ENCODE measurements around the gene LNPK.
A peak's percentile ranks its signal among the peaks of the same experiment; 100 is the strongest.
"Not testable (repeated sequence)": the region's sequence is repeated elsewhere in the genome, so short reads cannot be mapped to it uniquely, and the experiment has no call there.

LNPK gene, protein sequence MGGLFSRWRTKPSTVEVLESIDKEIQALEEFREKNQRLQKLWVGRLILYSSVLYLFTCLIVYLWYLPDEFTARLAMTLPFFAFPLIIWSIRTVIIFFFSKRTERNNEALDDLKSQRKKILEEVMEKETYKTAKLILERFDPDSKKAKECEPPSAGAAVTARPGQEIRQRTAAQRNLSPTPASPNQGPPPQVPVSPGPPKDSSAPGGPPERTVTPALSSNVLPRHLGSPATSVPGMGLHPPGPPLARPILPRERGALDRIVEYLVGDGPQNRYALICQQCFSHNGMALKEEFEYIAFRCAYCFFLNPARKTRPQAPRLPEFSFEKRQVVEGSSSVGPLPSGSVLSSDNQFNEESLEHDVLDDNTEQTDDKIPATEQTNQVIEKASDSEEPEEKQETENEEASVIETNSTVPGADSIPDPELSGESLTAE

DNA sequence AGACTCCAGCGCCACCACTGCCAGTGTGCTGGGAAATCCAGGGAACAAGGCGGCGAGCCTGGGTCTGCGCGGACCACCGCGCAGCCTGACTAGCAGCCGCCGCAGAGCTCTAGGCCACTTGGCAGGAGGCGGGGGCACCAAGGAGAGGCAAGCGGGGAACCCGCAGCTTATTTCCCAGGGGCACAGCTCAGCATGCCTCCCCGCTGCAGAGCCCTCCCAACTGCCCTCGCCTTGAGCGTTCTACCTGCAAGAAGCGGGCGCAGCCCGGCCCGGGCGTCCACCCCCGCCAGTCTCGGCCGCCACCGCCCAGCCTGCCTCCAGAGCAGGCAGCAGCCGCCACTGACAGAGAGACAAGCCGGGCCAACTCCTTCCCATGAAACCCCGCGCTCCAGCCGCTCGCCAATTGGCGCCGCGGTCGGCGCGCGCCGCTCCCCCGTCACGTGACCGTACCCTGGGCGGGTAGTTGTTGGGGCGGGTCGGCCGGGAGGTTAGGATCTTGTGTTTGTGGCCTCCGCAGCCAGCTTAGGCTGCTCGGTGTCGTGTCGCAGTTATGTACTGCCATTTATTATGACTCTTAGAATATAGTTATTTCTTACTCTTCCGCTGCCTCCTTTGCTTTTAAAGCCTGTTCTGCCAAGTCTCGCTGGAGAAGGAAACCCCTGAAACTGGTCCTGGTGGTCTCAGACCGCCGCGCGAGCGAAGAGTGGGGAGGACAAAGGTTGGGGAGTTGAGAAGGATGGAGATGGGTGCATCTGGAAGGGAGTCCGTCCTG is at the start of gene LNPK:
LNPK (minus strand) TSS at position 352 of the 772 bp plus-strand sequence. CDS start 6,683 bp downstream, outside the sequence.
- DNase-seq = peak; percentile 65 to 92

DNA sequence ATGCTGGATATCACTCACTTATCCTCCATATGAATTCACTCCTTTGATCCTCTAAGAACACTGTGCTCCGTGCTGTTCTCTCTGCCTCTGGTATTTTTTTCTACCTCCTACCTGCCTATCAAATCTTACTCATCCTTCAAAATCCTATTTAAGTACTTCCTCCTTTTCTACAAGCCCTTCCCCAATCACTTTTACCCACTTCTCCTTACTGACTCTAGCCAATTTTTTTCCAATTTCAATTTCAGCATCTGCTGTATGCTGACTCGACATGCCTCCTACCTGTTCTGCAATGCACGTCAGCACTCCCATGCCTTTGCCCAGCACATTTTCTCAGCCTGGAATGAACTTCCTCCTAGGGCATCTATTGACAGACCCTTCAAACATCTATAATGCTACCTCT is 37.3 kb upstream of the LNPK start:
- DNase-seq = no peak

DNA sequence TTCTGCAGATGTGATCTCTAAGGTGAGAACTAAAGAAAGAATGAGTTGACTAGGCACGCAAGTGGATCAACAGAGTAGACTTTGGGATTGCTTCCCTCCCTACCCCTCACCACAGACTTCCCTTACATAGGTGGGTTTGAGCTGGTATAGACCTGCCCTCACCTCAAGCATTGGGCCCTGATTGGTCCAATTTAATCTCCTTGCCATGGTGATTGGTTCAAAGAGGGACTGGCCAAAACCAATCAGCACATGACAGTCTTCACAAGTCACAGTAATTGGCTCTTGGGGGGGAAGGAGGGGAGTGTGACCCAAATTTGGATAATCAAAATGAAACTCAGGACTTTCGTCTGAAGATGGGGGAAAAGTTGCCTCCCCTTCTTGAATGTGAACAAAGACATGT is 36.6 kb upstream of the LNPK start:
- no peak for DNase-seq

DNA sequence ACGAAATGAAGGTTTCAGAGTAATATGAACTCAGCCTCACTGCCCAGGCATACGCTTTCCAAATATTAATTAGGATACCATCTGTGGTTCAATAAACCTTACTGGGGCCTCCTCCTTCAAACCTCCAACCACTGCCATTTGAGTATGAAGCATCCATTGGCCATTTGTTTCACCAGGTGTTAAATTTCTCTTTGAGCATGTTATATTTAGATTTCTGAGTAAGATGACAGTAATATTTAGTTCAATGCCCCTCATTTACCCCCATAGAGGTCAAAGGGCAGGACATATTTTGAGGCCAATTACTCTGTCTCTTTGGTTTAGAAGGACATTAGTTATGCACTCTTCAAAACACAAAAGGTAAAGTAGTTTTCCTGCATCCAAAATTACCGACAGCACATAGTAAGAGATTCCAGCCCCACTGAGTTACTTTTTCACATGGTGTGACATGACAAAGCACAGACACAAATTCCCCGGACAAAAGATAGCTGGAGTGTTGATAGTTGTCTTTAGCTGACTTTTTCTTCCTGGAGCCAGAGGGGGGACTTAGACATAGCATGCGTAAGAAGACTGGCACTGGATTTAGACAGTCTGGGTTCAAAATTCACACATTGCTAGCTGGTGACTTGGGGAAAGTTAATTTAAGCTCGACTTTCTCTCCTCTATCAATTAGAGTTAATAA is 33.1 kb upstream of the LNPK start:
- DNase-seq = no peak

DNA sequence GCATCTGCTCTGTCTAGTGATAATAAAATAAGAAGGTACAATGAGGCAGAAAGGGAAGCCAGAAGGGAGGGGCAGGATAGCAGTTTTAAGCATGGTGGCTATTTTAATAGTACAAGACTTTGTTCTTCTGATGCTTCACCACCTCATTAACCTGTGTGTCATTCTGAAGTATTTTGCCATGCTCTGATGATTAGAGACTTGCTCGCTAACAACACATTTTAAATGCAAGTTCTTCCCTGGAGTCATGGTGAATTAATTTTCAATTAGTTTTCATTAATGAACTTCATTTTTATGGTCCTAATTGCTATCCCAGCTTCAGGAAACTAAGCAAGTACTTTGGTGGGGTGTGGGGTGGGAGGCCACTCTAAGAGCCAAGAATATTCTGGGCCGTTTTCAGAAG is 25.7 kb upstream of the LNPK start:
- no peak for DNase-seq

DNA sequence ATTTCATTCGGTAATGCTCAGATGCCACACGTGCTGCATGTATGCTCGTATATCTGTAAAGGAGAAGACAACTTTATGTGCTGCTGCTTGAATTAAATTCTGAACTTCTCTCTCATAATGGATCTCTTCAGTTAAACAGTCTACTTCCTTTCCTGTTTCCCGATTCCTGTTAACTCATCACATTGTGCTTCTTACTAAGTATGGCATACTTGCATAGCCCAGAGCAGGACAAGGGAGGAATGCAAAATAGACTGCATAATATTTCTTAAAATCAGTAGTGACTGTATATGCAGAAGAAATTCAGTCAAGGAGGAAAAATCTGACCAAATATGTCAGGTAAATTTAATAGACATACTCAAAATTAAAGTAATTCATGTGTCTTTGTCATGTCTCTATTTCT is 23.9 kb upstream of the LNPK start:
- no peak for DNase-seq

DNA sequence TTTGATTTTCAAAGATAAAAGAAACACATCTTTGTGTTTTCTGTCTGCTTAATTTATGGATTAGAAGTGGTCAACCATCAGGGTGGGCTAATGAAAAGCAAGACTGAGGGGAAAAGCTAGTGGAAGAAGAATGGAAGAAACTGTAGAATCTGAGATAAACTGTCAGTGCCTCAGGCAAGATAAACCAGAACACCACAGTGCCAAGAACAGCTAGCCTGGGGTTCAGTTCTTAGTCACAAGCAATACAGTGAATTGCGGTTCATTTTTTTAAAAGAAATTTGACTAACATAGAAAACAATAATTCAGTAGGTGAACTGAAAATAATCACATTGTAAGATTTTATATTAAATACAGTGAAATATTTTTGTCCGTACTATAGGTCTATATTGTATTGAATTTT is 22.0 kb upstream of the LNPK start:
- no peak for DNase-seq

DNA sequence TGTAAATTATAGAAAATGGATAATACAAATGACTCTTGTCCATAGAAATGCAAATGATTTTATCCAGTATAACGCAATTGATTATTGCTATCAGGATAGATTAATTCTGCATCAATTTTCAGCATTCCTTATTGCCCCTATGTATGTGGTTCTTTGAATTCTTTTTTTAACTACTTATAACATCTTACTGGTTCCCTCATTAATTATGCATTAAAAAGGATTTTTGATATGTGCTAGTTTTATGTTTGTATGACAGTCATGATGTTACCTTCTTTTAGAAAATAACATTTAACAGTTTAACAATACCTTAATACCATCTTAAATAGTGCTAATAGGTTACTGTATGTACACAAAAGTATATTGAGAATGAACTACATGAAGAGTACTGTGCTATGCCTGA is 20.0 kb upstream of the LNPK start:
- DNase-seq = no peak

DNA sequence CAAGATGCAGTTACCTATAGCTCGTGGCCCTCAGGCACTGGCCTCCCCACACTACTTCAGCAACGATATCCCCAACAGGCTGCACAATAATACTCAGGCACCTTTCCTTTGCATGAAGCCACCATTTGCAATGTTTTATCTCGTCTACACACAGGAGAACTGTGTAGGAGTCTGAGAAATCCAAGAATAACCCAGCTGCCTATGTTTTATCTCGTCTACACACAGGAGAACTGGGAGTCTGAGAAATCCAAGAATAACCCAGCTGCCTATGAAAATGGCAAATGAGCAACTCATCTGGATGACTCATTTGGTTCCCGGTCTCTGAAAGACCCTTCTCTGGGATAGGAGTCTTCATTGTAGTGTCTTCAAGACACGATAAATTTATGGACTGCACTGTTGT is 18.3 kb upstream of the LNPK start:
- no peak for DNase-seq

DNA sequence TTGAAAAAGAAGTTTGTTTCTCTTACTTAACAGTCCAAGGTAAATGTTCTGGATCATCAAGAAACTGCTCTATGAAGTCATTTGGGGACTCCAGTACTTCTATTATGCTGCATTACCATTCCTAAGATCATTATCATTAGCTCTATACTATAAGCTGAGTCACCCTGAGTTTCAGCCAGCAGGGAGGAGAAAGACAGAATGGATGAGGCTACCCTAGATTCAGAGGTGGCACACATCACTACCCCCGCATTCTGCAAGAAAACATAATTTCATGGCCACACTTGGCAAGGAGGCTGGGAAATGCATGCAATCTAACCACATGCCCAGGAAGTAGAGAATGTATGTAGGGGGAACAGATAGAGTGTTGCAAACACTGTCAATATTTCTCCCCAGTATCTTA is 16.6 kb upstream of the LNPK start:
- no peak for DNase-seq

DNA sequence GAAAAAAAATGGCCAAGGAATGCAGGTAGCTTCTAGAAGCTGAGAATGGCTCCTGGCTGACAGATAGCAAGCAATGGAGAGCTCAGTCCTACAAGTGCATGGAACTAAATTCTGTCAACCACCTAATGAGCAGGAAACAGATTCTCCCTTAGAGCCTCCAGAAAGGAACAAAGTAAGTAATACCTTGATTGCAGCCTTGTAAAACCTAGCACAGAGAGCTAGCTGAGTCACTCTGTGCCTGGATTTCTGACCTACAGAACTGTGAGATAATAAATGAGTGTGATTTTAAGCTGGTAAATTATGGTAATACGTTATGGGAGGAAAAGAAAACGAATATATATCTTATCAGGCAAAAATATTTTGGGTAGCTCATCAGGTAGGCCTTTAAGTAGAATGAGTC is 7.4 kb upstream of the LNPK start:
- no peak for DNase-seq

DNA sequence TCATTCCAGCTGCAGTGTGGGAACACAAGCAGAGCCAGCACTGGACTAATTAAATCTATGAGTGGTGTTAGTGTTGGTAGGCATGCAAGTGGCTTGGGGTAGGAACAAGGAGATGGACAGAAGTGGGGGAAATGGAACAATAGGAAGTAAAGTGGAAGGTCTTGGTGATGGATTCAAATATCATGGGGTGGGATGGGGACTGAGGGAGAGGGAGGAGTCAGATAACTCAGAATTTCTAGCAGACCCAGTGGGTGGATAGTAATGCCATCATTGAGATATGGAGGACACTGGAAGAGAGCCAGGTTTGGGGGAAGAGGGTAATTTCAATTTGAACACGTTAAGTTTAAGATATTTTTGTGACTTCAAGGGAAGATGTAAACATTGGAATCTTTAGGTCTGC is 2.9 kb upstream of the LNPK start:
- no peak for DNase-seq

DNA sequence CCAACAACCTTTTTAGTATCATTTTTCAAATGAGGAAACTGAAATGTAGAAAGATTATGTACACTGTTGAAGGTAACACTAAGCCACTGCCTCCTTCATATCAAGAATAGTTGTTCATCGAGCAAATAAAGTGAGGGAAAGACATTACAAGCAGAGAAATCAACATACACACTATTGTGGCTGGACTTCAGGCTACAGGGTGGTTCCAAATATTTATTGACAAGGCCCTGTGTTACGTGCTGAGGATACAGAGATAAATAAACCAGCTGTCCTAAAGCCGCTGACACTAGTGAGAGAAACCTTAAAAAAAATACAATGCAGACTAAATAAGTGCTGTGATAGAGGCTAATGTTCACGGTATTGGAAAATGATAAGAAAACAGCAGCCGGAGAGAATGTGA is 1.9 kb upstream of the LNPK start:
- no peak for DNase-seq

DNA sequence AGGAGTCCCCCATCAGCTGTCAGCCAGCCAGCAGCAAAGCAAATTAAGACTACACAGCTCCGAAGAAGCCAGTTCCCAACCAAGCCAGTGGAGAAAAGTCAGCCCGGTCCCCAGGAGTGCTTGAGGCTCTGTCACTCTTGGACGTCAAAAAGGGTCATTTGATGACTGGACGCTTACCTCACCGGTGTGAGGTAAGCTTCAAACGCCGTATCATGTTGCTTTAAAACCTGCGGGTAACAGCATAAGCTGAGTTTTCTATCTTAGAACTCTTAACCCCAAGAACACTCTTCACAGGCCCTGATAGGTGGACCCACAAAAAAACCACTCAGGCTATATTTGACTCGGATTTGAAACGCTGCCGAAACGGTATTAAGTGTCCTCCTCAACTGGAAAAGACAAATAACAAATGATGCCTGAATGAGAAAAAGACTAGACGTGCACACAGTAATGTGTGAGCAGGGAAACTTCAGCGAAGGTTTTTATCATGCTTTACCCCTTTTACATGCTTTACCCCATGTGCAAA is 682 bp upstream of the LNPK start:
- DNase-seq = no peak

DNA sequence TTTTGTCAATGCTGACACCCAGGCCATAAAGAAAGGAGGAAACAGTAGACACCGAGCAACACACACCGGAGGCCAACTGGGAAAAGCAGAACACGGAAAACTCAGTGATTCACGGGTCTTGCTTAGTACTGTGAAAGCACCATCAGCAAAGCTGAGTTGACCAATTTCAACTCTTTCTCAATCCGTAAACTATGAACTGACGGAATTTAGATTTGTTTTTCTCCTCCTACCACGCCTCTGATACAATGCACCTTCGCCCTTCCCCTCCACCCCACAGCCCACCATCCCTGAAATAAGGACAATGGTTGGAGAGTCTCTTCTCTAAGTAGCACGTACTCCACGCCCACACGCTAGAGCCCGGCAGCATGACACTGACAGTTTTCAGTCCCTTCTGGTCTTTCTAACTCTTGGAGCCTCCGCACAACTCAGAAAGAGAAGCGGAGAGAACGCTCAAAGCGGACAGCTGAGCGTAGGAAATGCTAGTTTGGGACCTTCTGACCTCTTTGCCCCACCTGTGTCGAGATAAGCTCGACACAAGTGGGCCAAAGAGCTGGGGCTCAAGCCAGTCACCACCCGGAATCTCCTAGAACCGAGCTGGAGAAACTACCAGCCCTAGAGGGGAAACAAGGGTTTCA is 669 bp downstream of the LNPK start:
- peak in 1 of 2 experiments; percentile 24 for DNase-seq

DNA sequence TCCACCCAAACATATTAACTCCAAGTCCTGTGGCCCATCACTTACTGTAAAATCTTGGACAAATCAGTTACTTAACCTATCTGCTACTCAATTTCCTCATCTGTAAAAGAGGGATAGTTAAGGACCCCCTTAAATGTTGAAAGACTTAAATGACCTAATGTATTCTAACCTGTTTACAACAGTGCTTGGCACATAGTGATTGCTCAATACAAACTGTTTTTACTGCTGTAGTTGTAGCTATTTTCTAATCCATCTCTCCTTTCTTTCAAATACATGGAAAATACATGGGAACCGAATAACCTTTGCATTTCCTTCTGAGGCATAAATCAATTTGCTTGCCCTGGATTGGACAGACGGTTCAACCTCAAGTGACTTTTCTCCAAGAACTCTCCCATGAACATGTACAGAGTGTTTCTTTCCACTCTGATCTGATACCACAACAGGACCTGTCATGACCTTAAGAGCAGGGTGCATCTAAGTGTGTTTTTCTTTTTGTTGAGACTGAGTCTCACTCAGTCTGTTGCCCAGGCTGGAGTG is 2.7 kb downstream of the LNPK start:
- DNase-seq = no peak

DNA sequence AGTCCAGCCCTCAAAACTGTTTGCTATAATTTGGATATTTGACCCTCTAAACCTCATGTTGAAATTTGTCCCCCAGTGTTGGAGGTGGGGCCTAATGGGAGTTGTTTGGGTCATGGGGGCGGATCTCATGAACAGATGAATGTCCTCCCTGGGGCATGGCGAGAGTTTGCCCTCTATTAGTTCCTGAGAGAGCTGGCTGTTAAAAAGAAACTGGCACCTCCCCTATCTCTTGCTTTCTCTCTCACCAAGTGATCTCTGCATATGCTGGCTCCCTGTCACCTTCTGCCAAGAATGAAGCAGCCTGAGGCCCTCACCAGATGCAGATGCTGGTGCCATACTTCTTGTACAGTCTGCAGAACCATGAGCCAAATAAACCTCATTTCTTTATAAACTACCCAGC is 12.0 kb downstream of the LNPK start:
- no peak for DNase-seq

DNA sequence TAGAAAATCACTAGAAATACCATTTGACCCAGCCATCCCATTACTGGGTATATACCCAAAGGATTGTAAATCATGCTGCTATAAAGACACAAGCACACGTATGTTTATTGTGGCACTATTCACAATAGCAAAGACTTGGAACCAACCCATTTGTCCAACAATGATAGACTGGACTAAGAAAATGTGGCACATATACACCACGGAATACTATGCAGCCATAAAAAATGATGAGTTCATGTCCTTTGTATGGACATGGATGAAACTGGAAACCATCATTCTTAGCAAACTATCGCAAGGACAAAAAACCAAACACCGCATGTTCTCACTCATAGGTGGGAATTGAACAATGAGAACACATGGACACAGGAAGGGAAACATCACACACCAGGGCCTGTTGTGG is 14.9 kb downstream of the LNPK start:
- not testable (repeated sequence) for DNase-seq

DNA sequence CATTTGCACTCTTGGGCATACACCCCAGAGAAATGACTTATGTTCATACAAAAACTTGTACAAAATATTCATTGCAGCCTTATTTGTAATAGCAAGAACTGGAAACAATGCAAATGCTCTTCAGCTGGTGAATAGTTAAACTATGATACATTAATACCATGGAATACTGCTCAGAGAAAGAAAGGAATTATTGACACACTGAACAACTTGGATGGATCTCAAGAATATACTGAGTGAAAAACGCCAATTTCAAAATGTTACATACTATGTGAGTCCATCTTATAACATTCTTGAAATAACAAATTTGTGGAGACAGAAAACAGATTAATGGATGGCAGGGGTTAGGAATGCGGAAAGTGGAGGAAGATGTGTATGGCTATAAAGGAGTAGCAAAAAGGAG is 17.2 kb downstream of the LNPK start:
- DNase-seq = no peak

DNA sequence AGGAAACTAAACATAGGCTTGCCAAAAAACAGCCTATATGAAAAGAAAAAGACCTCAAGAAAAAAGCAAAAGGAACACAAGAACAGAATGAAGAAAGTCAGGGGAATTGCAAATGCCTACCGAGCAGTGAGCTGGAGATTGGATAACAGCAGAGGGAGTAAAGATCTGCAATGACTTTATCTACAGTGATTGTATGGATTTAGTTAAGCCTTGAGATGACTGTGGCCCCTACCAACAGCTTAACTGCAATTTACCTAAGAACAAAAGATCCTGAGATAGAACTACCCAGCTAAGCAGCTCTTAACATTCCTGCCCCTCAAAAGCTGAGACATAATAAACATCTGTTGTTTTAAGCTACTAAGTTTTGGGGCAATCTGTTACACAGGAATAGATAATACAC is 20.5 kb downstream of the LNPK start:
- DNase-seq = no peak

DNA sequence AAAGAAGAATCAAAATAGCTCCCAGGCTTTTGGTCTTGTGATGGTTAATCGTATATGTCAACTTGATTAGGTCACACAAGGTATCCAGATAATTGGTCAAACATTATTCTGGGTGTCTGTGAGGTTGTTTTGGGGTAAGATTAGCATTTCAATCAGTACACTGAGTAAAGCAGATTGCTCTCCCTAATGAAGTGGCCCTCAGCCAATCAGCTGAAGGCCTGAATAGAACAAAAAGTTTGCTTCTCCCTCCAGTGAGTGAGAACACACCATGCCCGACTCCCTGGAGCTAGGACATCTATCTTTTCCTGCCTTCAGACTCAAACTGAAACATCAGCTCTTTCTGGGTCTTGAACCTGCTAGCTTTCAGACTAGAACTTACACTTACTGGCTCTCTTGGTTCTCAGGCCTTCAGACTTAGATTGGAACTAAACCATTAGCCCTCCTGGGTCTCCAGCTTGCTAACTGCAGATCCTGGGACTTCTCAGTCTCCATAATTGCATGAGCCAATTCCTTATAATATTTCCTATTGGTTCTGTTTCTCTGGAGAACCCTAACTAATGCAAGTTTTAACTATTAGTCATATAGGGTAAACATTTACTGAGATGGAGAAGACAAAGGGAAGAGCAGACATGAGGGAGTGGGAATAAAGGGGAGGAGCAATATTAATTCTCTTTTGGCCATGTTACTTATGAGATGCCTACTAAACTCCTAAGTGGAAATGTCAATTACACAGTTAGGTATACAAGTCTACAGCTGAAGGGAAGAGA is 25.5 kb downstream of the LNPK start:
- DNase-seq = no peak

DNA sequence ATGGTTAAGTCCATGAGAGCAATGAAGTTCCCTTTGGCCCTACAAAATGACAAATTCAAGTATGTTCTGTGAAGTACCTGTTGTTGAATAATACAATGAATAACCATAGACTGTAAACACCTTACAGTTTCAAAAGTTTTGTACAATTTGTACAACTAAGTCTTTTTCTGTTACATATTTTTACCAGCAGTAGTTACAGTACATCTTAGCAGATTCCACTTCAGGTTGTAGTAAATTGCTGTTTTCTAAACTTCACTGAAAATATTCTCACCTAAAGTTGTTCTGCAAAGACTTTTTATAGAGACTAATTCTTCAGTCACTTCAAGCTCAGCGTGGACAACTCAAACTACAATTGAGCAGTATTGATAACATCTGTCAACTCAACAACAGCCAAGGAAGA is 28.7 kb downstream of the LNPK start:
- no peak for DNase-seq
